Type B pancreatic cell (in vitro differentiated cells): ENCODE measurements around the gene STX1B. TPM values are rescaled to one million over a fixed set of nuclear protein-coding genes. Genes with fewer than 3 reads are reported as not detected.

ENCODE experiments used
- DNase-seq: peaks from one replicate; pipeline ENCODE4 v3.0.0; 2021; ENCODE audit warnings: mixed read lengths; ENCODE audit not compliant: unreplicated experiment; ENCODE audit errors: extremely low spot score
- H3K27ac Mint-ChIP-seq: 2 replicates; pipeline ENCODE4 v1.8.0; 2021; ENCODE audit warnings: mild to moderate bottlenecking, mixed read lengths
- H3K27me3 Mint-ChIP-seq: 2 replicates; pipeline ENCODE4 v1.8.0; 2021; ENCODE audit warnings: mixed read lengths
- H3K36me3 Mint-ChIP-seq: 2 replicates; pipeline ENCODE4 v1.8.0; 2021; ENCODE audit warnings: mixed read lengths
- H3K4me1 Mint-ChIP-seq: one replicate; pipeline ENCODE4 v1.8.0; 2021; ENCODE audit warnings: mixed read lengths; ENCODE audit not compliant: unreplicated experiment
- H3K4me3 Mint-ChIP-seq: 2 replicates; pipeline ENCODE4 v1.8.0; 2021; ENCODE audit warnings: mild to moderate bottlenecking, mixed read lengths
- H3K9me3 Mint-ChIP-seq: 2 replicates; pipeline ENCODE4 v1.8.0; 2021; ENCODE audit warnings: mixed read lengths
- total RNA-seq: library from RNA; stranded (reverse); gene quantifications from 2 replicates; pipeline ENCODE4 v1.2.1, GENCODE V29; 2021; ENCODE audit warnings: low replicate concordance
- TF ChIP-seq, protein P1 (sequence below): fragments of 200-600 bp; sonication (generic); conservative IDR thresholded peaks from 2 replicates; pipeline ENCODE4 v1.5.0; 2021; ENCODE audit warnings: antibody characterized with exemption, mild to moderate bottlenecking

STX1B gene
- total RNA-seq, 1 donor from 2014 or later = 9.9 TPM

DNA sequence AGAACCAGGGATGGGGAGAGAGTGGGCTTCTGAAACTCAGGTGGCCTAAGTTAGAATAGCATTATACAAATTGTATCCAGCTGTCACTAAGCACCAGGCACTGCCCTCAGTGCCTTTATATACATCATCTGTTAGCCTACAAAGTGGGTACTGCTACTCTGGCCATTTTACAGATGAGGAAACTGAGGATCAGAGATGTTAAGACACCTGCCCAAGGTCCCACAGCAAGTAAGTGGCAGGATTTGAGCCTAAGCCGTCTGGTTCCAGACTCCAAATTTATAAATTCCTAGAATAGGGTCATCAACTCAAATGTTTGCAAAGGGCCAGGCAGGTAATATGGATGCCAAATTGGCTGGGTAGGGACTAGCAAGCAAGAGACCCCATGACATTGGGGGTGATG is 59.2 kb downstream of the STX1B start:
- Mint-ChIP-seq H3K4me3 (no peak overlapping the region), H3K27me3 (no peaks in the 10 kb centered on the region), H3K9me3 (no peaks in the 10 kb centered on the region), H3K36me3 (no peaks in the 10 kb centered on the region), H3K4me1 (peaks cover 19% of the 10 kb centered on the region), H3K27ac (no peak overlapping the region)
- DNase-seq = no peak
- TF ChIP-seq, protein P1, sequence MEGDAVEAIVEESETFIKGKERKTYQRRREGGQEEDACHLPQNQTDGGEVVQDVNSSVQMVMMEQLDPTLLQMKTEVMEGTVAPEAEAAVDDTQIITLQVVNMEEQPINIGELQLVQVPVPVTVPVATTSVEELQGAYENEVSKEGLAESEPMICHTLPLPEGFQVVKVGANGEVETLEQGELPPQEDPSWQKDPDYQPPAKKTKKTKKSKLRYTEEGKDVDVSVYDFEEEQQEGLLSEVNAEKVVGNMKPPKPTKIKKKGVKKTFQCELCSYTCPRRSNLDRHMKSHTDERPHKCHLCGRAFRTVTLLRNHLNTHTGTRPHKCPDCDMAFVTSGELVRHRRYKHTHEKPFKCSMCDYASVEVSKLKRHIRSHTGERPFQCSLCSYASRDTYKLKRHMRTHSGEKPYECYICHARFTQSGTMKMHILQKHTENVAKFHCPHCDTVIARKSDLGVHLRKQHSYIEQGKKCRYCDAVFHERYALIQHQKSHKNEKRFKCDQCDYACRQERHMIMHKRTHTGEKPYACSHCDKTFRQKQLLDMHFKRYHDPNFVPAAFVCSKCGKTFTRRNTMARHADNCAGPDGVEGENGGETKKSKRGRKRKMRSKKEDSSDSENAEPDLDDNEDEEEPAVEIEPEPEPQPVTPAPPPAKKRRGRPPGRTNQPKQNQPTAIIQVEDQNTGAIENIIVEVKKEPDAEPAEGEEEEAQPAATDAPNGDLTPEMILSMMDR = no peak

DNA sequence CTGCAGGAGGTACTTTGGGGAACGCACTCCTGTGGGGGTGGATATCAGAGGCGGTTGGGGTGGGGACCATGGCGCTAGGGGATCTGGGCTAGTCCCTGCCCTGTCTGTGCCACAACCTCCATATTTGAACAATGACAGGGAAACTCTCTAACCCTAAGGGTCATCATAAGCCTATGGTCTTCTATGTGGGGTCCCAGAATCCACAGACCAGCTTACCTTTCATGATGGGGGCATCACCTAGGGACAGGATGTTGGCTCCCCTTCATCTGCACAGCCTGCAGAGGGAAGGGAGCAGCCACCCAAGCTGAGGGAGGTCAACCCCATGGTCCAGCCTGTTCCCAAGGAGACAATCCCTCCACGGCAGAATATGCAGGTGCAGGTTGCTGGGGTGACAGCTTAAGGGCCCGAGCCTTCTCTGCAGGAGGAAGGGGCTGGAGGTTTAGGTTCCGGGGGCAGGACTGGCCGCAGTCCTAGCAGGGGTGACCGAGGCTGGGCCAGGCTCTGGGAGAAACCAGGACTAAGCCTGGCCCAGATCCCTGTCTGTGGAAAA is 59.8 kb downstream of the STX1B start:
- Mint-ChIP-seq H3K4me3 (peak overlapping the region; percentile 88), H3K27ac (no peak overlapping the region), H3K36me3 (peaks cover 3% of the 10 kb centered on the region), H3K9me3 (no peaks in the 10 kb centered on the region), H3K27me3 (no peaks in the 10 kb centered on the region), H3K4me1 (peaks cover 19% of the 10 kb centered on the region)
- TF ChIP-seq, protein P1 = no peak
- DNase-seq = no peak

DNA sequence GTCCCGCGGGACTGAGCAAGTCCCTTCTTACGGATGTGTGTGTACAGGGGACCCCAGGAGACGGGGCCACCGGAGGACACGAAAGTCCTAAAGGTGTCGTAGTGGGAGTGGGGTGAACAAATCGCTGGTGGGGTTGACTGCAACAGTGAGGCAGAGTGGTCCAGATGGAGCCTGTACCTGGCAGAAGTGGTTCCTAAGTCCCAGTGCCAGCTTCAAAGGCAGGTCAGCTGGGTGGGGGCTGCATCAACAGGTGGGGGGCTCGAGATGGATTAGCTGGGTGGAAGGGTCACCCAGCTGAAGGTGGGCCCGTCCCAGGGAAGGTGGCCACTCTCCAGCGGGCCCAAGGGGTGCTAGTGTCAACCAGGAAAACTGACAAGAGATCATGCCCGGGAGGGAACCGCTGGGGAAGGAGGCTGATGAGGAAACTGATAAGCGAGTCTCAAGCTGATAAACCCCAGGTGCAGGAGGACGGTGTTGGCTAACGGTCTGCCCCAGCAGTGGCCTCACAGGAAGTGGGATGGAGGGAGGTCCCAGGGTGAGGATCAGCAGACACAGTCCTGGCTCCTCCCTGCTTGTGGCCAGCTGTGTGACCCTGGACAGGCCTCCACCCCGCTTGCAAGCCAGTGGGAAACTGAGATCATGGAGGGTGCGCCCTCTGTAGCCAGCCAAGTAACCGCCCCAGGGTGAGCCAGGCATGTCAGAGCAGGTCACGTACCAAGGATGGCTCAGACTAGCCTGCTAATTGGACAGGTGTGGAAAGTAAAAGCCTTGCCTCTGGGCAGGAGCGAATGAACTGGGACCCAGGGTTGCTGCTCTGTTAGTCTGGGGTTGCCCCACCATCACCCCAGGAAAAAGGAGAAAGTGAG is 60.6 kb downstream of the STX1B start:
- Mint-ChIP-seq H3K36me3 (peaks cover 3% of the 10 kb centered on the region), H3K4me3 (peak overlapping the region; percentile 88), H3K27ac (peak overlapping the region; percentile 73), H3K9me3 (no peaks in the 10 kb centered on the region), H3K4me1 (peaks cover 19% of the 10 kb centered on the region), H3K27me3 (no peaks in the 10 kb centered on the region)
- TF ChIP-seq, protein P1 = no peak
- no peak for DNase-seq

DNA sequence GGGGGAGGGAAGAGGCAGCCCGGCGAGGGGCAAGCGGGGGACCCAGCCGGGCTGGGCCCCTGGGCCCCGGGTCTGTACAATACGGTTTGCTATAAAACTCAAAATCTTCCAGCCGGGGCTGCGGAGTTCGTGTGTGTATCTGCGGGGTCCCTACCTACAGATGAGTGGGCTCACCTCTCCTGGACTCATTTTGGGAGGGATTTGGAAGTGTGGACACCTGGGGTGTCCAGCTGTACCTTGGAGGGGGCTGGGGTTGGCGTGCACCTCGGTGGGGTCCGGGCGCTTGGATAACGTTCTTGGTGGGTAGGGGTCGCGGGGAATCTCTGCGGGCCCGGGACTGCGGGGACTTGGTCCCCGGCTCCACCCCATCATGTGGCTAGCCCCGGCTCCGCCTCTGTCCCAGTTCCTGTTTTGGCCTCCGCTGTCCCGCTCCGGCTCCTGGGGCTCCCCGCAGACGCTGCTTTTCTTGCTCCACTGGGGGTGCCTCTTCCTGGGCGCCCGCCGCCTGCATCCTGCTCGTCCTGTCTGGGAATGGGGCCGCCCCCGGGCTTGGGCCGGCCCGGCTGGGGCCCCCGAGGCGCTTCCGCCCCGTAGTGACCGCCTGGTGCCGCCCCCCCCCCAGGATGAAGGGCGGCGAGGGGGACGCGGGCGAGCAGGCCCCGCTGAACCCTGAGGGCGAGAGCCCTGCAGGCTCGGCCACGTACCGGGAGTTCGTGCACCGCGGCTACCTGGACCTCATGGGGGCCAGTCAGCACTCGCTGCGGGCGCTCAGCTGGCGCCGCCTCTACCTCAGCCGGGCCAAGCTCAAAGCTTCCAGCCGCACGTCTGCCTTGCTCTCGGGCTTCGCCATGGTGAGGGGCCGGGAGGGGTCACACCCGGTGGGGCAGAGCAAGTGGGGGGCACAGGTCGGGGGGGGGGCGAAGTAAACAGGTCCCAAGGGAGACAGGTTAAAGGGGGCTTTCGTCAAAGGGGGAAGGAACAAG is 61.5 kb downstream of the STX1B start, which contains the start of gene ORAI3:
Gene ORAI3, plus strand, starts transcription at position 402 of the 983 bp plus-strand sequence. Its CDS starts 222 bp downstream, at position 624.
- Mint-ChIP-seq H3K36me3 (peaks cover 10% of the 10 kb centered on the region), H3K27ac (peak within 1 kb of the TSS; percentile 83), H3K4me1 (peaks cover 19% of the 10 kb centered on the region), H3K27me3 (no peaks in the 10 kb centered on the region), H3K4me3 (peak within 1 kb of the TSS; percentile 90), H3K9me3 (no peaks in the 10 kb centered on the region)
- TF ChIP-seq, protein P1 = no peak
- no peak for DNase-seq
